ENCODE measurements around the gene DNER. TPM values are rescaled to one million over a fixed set of nuclear protein-coding genes. Genes with fewer than 3 reads are reported as not detected.

Gene DNER
- total RNA-seq, 2 donors from 2014 or later, result 0.11 to 0.18 TPM

DNA sequence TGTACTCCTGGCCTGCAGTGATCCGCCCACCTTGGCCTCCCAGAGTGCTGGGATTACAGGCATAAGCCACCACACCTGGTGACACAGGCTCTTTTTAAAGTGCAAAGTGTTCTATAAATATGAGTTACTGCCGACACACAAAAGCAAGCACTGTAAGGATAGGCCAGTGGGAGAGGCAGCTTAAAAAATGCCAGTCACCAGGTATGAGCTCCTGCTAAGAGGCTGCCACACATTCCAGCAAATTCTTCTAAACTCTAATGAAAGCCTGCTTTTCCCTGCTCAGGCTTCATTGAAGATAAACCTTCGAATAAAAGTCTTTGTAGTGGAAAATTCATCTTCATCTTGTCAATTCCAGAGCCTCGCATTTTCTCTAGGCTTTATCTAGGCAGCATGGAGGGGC lies 240.2 kb downstream of the DNER start:
- Histone ChIP-seq H3K27me3 (ENCODE audit: control insufficient read depth, insufficient read depth, low read length, poor library complexity, severe bottlenecking) (no peaks in the 10 kb centered on the region), H3K27ac (ENCODE audit: low read depth, low read length) (no peak overlapping the region), H3K9ac (ENCODE audit: extremely low read depth, low read length, poor library complexity, severe bottlenecking) (no peak overlapping the region), H3K4me1 (ENCODE audit: control insufficient read depth, insufficient read depth, low read length) (peaks cover 3% of the 10 kb centered on the region), H3K9me3 (ENCODE audit: control insufficient read depth, low read length) (no peaks in the 10 kb centered on the region), H3K36me3 (ENCODE audit: control insufficient read depth, insufficient read depth, low read length) (no peaks in the 10 kb centered on the region), H3K4me3 (ENCODE audit: low read length) (no peak overlapping the region)
- Mint-ChIP-seq H3K9me3 (no peaks in the 10 kb centered on the region), H3K4me3 (no peak overlapping the region), H3K36me3 (ENCODE audit: low read depth) (no peaks in the 10 kb centered on the region), H3K27me3 (ENCODE audit: insufficient read depth) (no peaks in the 10 kb centered on the region), H3K4me1 (no peaks in the 10 kb centered on the region), H3K27ac (no peak overlapping the region)
- no peak for DNase-seq
- 88 to 93% methylated on average over 3 to 4 of the region's 4 CpGs for WGBS, 2 experiments (ENCODE audit: insufficient coverage in 1 of 2, insufficient read length in 1 of 2)
- TF ChIP-seq, protein P1, sequence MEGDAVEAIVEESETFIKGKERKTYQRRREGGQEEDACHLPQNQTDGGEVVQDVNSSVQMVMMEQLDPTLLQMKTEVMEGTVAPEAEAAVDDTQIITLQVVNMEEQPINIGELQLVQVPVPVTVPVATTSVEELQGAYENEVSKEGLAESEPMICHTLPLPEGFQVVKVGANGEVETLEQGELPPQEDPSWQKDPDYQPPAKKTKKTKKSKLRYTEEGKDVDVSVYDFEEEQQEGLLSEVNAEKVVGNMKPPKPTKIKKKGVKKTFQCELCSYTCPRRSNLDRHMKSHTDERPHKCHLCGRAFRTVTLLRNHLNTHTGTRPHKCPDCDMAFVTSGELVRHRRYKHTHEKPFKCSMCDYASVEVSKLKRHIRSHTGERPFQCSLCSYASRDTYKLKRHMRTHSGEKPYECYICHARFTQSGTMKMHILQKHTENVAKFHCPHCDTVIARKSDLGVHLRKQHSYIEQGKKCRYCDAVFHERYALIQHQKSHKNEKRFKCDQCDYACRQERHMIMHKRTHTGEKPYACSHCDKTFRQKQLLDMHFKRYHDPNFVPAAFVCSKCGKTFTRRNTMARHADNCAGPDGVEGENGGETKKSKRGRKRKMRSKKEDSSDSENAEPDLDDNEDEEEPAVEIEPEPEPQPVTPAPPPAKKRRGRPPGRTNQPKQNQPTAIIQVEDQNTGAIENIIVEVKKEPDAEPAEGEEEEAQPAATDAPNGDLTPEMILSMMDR (conservative IDR thresholded peaks at IDR 0.05), result no peak

DNA sequence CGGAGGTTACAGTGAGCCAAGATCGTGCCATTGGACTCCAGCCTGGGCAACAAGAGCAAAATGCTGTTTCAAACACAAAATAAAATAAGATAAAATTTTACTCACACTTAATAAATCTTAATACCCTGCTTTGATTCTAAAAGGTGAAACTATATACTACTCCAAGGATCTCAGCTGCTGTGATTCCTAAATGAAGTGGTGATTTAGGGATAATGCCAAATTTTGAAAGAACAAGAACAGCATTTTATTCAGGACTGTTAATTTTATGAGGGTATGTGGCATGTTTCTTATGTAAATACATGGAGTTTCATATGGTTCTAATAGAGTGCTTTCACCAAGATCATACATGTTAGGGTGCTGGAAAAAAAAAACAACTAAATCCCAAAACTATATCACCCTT lies 243.6 kb downstream of the DNER start:
- Mint-ChIP-seq H3K36me3 (ENCODE audit: low read depth) (no peaks in the 10 kb centered on the region), H3K27me3 (ENCODE audit: insufficient read depth) (no peaks in the 10 kb centered on the region), H3K9me3 (no peaks in the 10 kb centered on the region), H3K27ac (no peak overlapping the region), H3K4me3 (no peak overlapping the region), H3K4me1 (no peaks in the 10 kb centered on the region)
- Histone ChIP-seq H3K9me3 (ENCODE audit: control insufficient read depth, low read length) (no peaks in the 10 kb centered on the region), H3K27ac (ENCODE audit: low read depth, low read length) (no peak overlapping the region), H3K27me3 (ENCODE audit: control insufficient read depth, insufficient read depth, low read length, poor library complexity, severe bottlenecking) (no peaks in the 10 kb centered on the region), H3K9ac (ENCODE audit: extremely low read depth, low read length, poor library complexity, severe bottlenecking) (no peak overlapping the region), H3K36me3 (ENCODE audit: control insufficient read depth, insufficient read depth, low read length) (no peaks in the 10 kb centered on the region), H3K4me3 (ENCODE audit: low read length) (no peak overlapping the region), H3K4me1 (ENCODE audit: control insufficient read depth, insufficient read depth, low read length) (no peaks in the 10 kb centered on the region)
- 77 to 98% methylated on average over 2 of the region's 2 CpGs for WGBS, 2 experiments (ENCODE audit: insufficient coverage in 1 of 2, insufficient read length in 1 of 2)
- DNase-seq, result no peak
- TF ChIP-seq, protein P1 (conservative IDR thresholded peaks at IDR 0.05), result no peak

DNA sequence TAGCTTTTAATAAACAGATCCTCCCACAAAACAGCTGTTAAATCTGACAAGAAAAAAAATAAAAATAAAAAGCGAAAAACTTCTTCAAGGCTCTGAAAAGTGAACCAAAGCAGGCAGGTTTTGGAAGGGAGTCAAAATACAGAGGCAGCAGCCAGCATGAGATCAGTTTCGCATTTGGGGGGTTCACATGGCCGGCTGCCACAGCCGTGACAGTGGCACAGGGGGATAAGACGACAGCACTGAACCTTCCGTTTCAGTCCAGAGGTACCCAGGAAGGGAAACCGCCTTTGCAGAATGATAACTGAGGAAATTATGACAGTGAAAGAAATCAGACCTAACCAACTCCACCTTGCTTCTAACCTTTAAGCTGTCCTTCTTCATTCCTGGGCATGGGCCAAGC lies 246.6 kb downstream of the DNER start:
- Histone ChIP-seq H3K27ac (ENCODE audit: low read depth, low read length) (no peak overlapping the region), H3K9ac (ENCODE audit: extremely low read depth, low read length, poor library complexity, severe bottlenecking) (no peak overlapping the region), H3K36me3 (ENCODE audit: control insufficient read depth, insufficient read depth, low read length) (no peaks in the 10 kb centered on the region), H3K9me3 (ENCODE audit: control insufficient read depth, low read length) (no peaks in the 10 kb centered on the region), H3K4me3 (ENCODE audit: low read length) (no peak overlapping the region), H3K4me1 (ENCODE audit: control insufficient read depth, insufficient read depth, low read length) (no peaks in the 10 kb centered on the region), H3K27me3 (ENCODE audit: control insufficient read depth, insufficient read depth, low read length, poor library complexity, severe bottlenecking) (no peaks in the 10 kb centered on the region)
- H3K4me3 Mint-ChIP-seq, result no peak overlapping the region
- H3K36me3 Mint-ChIP-seq (ENCODE audit: low read depth), result no peaks in the 10 kb centered on the region
- WGBS, 2 experiments (ENCODE audit: insufficient coverage in 1 of 2, insufficient read length in 1 of 2), result 93 to 96% methylated on average over 4 to 7 of the region's 7 CpGs
- no peak overlapping the region for H3K27ac Mint-ChIP-seq
- H3K9me3 Mint-ChIP-seq, result no peaks in the 10 kb centered on the region
- TF ChIP-seq, protein P1 (conservative IDR thresholded peaks at IDR 0.05), result no peak
- no peaks in the 10 kb centered on the region for H3K27me3 Mint-ChIP-seq (ENCODE audit: insufficient read depth)
- no peaks in the 10 kb centered on the region for H3K4me1 Mint-ChIP-seq
- no peak for DNase-seq
